BJ (cell line): ENCODE data around the gene CCL19. TPM values are rescaled to one million over a fixed set of nuclear protein-coding genes. Genes with fewer than 3 reads are reported as not detected.

Experiments used
- CTCF ChIA-PET: fragments of 350-600 bp; formaldehyde crosslinking; extraction: SDS; loops from one replicate; lab custom pipeline; 2021; ENCODE audit warnings: antibody characterized with exemption, inconsistent platforms; lab: Yijun Ruan, JAX
- POLR2A ChIA-PET: fragments of 300-600 bp; sonication (Branson Sonifier 250); formaldehyde crosslinking; extraction: SDS; loops from one replicate; lab custom pipeline; 2021; ENCODE audit warnings: antibody characterized with exemption; lab: Charles Lee
- DNase-seq: peaks from one replicate; pipeline ENCODE4 v3.0.0-alpha.2; 2011; ENCODE audit warnings: low read depth
- H3K27me3 ChIP-seq: 2 replicates; pipeline ENCODE4 v1.6.0; 2011; ENCODE audit warnings: low read length; ENCODE audit not compliant: control insufficient read depth, insufficient read depth
- H3K36me3 ChIP-seq: 2 replicates; pipeline ENCODE4 v1.5.1; 2011; ENCODE audit warnings: low read length; ENCODE audit not compliant: control insufficient read depth, insufficient read depth
- H3K4me3 ChIP-seq: 2 replicates; pipeline ENCODE4 v1.5.1; 2011; ENCODE audit warnings: low read depth, mild to moderate bottlenecking, control low read depth, low read length
- CTCF ChIP-seq: IDR thresholded peaks from 2 replicates; pipeline ENCODE4 v1.5.1; 2011; ENCODE audit warnings: low read depth, mild to moderate bottlenecking, control low read depth, inconsistent platforms, low read length, moderate library complexity; ENCODE audit not compliant: insufficient read depth
- polyA plus RNA-seq: library from polyadenylated mRNA; depleted of rRNA; stranded (reverse); fragments of >200 nt; gene quantifications from 2 replicates; pipeline ENCODE4 v1.2.3, GENCODE V29; 2011

CCL19 gene
- polyA plus RNA-seq, 1 experiment = not detected

GRCh38 chr9:34709196-34709978, 18.3 kb upstream of the CCL19 start:
- ChIA-PET POLR2A (no interaction called here), CTCF (interaction anchor here (1.0 to 1.4 kb wide), 2 partner anchors 8 to 190 kb away, joined by 3 to 6 read pairs; no protein-coding TSS in a partner anchor)
- Histone ChIP-seq H3K36me3 (no peaks in the 10 kb centered on the region), H3K27me3 (peaks cover 2% of the 10 kb centered on the region; the same call in 1 of the 2 replicates), H3K4me3 (no peak overlapping the region)
- DNase-seq = no peak
- TF ChIP-seq CTCF = no peak

GRCh38 chr9:34707130-34707529, 16.1 kb upstream of the CCL19 start:
- POLR2A ChIA-PET = no interaction called here
- TF ChIP-seq CTCF = no peak
- DNase-seq = no peak
- H3K4me3 ChIP-seq = no peak overlapping the region
- no peaks in the 10 kb centered on the region for H3K36me3 ChIP-seq
- CTCF ChIA-PET = no interaction called here
- no peaks in the 10 kb centered on the region for H3K27me3 ChIP-seq

GRCh38 chr9:34701769-34702736, 11.0 kb upstream of the CCL19 start:
- DNase-seq = peak; percentile 40
- ChIA-PET CTCF (interaction anchor here (0.5 to 3.8 kb wide), 37 partner anchors 8 to 154 kb away, joined by 3 to 45 read pairs (median 5); partner anchors contain the start of genes CCL19, CCL21, CCL27 and DCTN3), POLR2A (interaction anchor here (0.5 kb wide), 1 partner anchor 989 kb away, joined by 3 read pairs; no protein-coding TSS in a partner anchor)
- Histone ChIP-seq H3K36me3 (no peaks in the 10 kb centered on the region), H3K4me3 (peak overlapping the region; percentile 63), H3K27me3 (no peaks in the 10 kb centered on the region)
- peak; percentile 100 for TF ChIP-seq CTCF

GRCh38 chr9:34701023-34701768, 10.1 kb upstream of the CCL19 start:
- CTCF ChIA-PET = interaction anchor here (0.6 to 3.8 kb wide), 21 partner anchors 8 to 98 kb away, joined by 3 to 45 read pairs (median 6); partner anchors contain the start of genes CCL19, CCL21, DCTN3 and GALT
- peak; percentile 94 for TF ChIP-seq CTCF
- H3K4me3 ChIP-seq = peak overlapping the region; percentile 63
- no peaks in the 10 kb centered on the region for H3K27me3 ChIP-seq
- POLR2A ChIA-PET = no interaction called here
- H3K36me3 ChIP-seq = no peaks in the 10 kb centered on the region
- no peak for DNase-seq
